ENCODE measurements around the gene BCL2L1.

BCL2L1 gene

DNA sequence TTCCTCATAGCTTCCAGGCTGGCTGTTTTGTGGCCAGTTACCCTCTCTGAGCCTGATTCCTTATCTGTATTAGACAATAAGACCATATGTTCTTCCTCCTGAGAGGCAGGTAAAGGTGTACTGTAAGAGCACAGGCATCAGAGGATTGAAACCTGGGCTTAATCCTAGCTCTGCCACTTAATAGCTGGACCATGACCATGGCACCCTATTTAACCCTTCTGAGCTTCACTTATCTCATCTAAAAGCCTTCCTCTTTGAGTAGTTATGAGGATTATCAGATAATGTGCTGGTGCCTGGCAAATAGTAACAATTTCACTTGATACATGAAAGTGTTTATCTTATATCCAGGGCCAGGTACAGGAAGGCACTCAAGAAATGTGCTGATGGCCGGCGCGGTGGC is 34.9 kb downstream of the BCL2L1 start:
- DNase-seq (ENCODE audit: insufficient read length, low spot score) (no peak), FAIRE-seq (no peak)
- TF ChIP-seq CTCF (IDR thresholded peaks at IDR 0.05; ENCODE audit: insufficient read depth, missing control alignments), result no peak

- DNase-seq (ENCODE audit: insufficient read length, low spot score) (no peak), FAIRE-seq (no peak)
- no peak for TF ChIP-seq CTCF (IDR thresholded peaks at IDR 0.05; ENCODE audit: insufficient read depth, missing control alignments)
Measured at GRCh38 chr20:31685853-31686643, 36.6 kb downstream of the BCL2L1 start.

DNA sequence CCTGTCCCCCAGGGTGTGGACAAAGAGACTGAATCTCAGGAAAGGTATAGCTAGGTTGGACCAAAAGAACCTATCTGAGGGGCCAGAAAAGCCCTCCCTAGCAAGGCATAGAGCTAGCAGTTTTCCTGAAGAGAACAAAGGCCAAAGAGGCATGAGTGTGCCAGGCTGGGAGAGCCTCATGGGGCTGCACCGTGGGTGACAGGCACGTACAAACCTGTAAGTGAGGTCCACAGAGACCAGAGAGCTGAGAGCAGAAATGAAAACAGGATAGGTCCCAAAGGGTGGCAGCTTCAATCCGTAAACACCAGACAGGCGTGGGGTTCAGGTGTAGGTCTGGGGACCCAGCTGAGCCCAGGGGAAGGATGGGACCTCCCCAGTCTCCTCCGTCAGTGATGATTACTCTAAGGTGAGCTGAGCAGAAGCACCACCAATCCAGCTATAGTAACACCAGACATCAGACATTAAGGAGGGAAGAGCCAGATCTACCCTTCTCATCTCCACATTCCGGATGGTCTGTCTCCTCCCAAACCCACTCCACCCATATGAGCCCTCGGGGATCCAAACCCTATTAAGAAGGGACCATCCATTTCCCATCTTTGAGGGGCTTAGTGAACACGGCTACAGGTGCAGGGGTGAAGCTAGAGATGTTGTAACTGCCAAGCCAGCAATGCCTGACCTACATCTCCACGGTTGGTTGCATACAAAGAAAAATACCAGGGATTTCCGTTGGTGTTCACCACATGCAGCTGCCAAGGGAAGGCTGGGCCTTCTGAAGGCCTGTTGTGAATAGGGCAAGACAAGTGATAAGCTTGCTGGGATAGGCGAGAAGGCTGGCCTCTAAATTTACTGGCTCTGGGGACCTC is 38.3 kb downstream of the BCL2L1 start:
- no peak for TF ChIP-seq CTCF (IDR thresholded peaks at IDR 0.05; ENCODE audit: insufficient read depth, missing control alignments)
- no peak for DNase-seq (ENCODE audit: insufficient read length, low spot score)
- FAIRE-seq, result no peak

DNA sequence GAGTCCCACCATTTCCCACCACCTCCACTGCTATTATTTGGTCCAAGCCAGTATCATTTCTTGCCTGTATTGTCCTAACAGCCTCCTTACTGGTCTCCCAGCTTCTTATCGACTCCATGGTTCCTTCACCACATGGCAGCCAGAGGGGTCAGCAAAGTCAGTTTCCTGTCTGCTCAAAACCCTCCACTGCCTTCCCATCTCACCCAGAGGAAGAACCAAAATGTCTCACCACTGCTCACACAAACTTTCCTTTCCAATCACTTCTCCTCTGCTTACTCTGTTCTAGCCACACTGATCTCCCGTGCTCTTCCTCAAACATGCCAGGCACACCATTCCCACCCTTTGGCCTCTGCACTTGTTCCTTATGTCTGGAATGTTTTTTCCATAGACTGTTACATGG is 39.7 kb downstream of the BCL2L1 start:
- FAIRE-seq (no peak), DNase-seq (ENCODE audit: insufficient read length, low spot score) (no peak)
- TF ChIP-seq CTCF (IDR thresholded peaks at IDR 0.05; ENCODE audit: insufficient read depth, missing control alignments), result no peak

GRCh38 chr20:31682352-31682751 is 40.3 kb downstream of the BCL2L1 start:
- no peak for FAIRE-seq

GRCh38 chr20:31681769-31682168 is 40.9 kb downstream of the BCL2L1 start:
- no peak for TF ChIP-seq CTCF (IDR thresholded peaks at IDR 0.05; ENCODE audit: insufficient read depth, missing control alignments)
- DNase-seq (ENCODE audit: insufficient read length, low spot score) (no peak), FAIRE-seq (no peak)

More at GRCh38 chr20:31682352-31682751, 40.3 kb downstream of the BCL2L1 start:
- no peak for TF ChIP-seq CTCF (IDR thresholded peaks at IDR 0.05; ENCODE audit: insufficient read depth, missing control alignments)
- no peak for DNase-seq (ENCODE audit: insufficient read length, low spot score)

Data from D721Med (cell line).